ENCODE measurements around the gene C15orf62. TPM values are rescaled to one million over a fixed set of nuclear protein-coding genes. Genes with fewer than 3 reads are reported as not detected.

Gene C15orf62
- not detected in 2 replicates for total RNA-seq

GRCh38 chr15:40769274-40770146 is at the start of gene C15orf62:
C15orf62 (plus strand) TSS chr15:40769980; CDS start chr15:40770496, 516 bp downstream.

DNA sequence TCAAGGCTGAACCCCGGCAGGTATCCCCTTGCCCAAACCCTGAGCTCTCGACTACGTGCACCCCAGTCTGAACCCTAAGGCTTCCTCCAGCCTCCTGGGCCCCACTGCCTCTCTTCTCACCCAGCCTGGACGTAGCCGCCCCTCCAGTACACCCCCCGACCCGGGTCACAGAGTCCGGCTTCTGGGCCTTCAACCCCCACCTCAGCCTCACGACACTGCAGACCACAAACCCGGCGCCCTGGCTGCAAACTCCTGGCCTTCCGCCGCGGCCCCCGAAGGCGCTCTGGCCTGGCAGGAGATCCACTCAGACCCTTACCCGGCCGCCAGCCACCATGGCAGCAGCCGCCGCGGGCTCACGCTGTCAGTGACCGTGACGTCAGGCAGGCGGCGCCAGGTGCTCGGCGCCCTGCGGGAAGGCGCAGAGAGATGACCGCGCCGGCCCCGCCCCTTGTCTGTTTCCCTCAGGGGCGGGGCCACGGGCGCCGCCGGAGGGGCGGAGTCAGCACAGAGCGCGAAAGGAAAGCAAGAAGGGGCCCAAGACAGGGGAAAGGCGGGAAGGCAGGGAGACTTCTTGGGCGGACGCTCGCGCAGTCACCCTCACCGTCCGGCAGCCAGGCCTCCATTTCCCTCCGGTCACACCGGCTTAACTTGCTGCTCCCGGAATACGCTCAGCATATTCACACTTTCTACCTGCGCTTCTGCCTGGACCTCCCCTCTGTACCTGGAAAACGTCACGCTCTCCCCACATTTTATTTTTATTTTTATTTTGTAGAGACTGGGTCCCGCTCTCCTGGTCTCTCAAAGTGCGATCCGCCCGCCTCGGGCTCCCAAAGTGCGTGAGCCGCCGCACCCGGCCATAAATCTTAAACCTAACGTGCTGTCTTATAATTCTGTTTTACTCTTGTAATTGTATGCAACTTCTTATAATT is 14.6 kb upstream of the C15orf62 start, which contains the start of gene RMDN3:
RMDN3 (minus strand) TSS at position 372 of the 929 bp plus-strand sequence. CDS start 471 bp downstream, outside the sequence.

DNA sequence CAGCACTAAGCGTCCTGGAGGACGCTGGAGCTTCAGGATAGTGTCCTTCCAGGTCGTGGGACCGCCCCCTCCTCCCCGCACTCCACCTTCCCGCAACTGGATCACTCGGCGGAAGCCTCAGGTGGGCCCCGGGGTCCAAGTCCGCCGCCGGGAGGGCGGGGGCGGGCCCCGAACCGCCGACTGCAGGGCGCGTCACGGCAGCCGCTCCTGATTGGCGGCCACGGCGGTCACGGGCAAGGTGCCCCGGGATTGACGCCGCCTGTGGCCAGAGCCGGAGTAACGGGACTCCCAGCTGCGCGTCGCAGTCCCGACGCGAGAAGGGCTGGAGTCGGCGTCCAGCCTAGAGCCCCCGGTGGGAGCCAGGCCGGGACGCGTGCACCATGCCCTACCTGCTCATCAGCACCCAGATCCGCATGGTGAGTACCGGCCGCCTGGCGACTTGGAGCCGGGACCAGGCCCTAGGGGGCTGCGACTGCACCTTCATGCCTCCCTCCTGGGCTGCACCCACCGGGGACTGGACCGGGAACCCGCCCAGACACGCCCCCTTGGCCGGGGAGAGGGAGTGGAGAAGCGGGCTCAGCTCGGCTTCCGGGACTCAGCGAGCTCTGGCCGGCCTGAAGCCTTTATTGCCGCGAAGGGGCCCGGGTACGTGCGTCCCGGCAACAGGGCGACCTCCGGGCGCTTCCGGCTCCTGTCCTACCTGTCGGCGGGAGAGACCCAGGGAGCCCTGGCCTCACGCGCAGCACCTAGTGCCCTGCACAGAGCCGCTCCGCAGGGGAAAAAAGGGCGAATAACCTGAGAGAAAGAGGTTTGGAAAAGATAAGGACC is 5.8 kb upstream of the C15orf62 start, which contains the start of gene GCHFR:
GCHFR (plus strand) TSS at position 268 of the 828 bp plus-strand sequence; CDS start at position 381, 113 bp downstream.

DNA sequence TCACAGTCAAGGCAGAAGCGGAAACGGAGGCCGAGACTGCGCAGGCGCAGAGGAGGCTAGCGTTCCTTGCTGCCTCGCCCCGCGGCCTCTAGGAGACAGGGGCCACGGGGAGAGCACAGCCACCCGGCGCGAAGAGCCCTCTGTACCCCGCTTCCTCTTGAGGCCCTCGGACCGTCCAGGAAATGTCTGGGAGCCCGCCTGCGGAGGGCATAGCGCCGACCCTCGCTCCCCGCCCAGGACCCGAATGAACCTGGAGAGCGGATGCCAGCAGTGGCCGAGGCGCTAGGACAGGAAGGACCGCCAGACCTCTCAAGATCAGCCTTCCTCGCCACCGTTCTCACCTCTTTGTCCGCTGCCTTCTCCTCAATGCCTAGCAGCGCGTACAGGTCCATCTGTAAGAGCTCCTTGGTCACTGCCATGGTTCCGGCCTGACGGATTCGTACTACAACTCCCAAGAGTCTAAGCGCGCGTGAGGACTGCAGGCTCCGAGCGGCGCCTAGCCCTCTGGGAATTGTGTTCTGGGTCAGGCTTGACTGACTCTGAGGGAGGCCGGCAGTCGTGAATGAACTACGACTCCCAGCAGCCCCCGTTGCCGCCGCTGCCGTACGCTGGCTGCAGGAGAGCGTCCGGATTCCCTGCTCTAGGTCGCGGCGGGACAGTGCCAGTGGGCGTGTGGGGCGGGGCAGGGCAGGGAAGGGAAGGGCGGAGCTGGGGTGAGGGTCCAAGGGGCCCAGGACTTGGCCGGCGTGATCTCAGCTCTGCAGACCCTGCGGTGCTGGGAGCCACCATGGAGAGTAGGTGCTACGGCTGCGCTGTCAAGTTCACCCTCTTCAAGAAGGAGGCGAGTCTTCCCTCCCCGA is 37.5 kb downstream of the C15orf62 start, which contains the start of the genes DNAJC17 and ZFYVE19:
DNAJC17 (minus strand) TSS at position 446 of the 860 bp plus-strand sequence; CDS start at position 419, 27 bp downstream.
ZFYVE19 (plus strand) TSS at position 62 of the 860 bp plus-strand sequence; CDS start at position 563, 501 bp downstream.

Other genes with a start within 250 kb of the C15orf62 start
- 18.1 and 20.5 TPM in 2 replicates for gene CCDC32, start 204.9 kb upstream of the C15orf62 start, total RNA-seq
- gene RPUSD2, start 200.7 kb upstream of the C15orf62 start, total RNA-seq, result 10.9 and 13.2 TPM in 2 replicates
- gene KNL1, start 175.7 kb upstream of the C15orf62 start, total RNA-seq, result 15.5 and 21.4 TPM in 2 replicates
- gene RAD51, start 74.8 kb upstream of the C15orf62 start, total RNA-seq, result 12.9 and 14.1 TPM in 2 replicates
- 11.4 and 16.8 TPM in 2 replicates for gene RMDN3, start 14.7 kb upstream of the C15orf62 start, total RNA-seq
- 4.2 and 4.8 TPM in 2 replicates for gene GCHFR, start 5.9 kb upstream of the C15orf62 start, total RNA-seq
- 20.1 and 32.3 TPM in 2 replicates for gene ZFYVE19, start 37.1 kb downstream of the C15orf62 start, total RNA-seq
- gene DNAJC17, start 37.5 kb downstream of the C15orf62 start, total RNA-seq, result 33.9 and 60.5 TPM in 2 replicates
- not detected in 2 replicates for gene PPP1R14D, start 58.7 kb downstream of the C15orf62 start, total RNA-seq
- 2.5 and 4.3 TPM in 2 replicates for gene SPINT1, start 74.1 kb downstream of the C15orf62 start, total RNA-seq
- not detected in 2 replicates for gene RHOV, start 104.3 kb downstream of the C15orf62 start, total RNA-seq
- gene VPS18, start 124.5 kb downstream of the C15orf62 start, total RNA-seq, result 24.0 and 26.6 TPM in 2 replicates
- under 0.01 and 0.15 TPM in 2 replicates for gene DLL4, start 159.4 kb downstream of the C15orf62 start, total RNA-seq
- 73.6 and 79.5 TPM in 2 replicates for gene CHAC1, start 183.5 kb downstream of the C15orf62 start, total RNA-seq

All from bronchus fibroblast of lung (primary cell).